B cell (primary cell): ENCODE data around the gene CDKAL1. TPM values are rescaled to one million over a fixed set of nuclear protein-coding genes. Genes with fewer than 3 reads are reported as not detected.

Source experiments
- ATAC-seq: fragments of 200-7000 bp; cut with Tn5 transposase; one replicate; pipeline ENCODE4 v1.10.0; 2021; ENCODE audit warnings: low read depth, mild to moderate bottlenecking, moderate number of reproducible peaks, moderate library complexity
- CTCF ChIA-PET: fragments of 350-600 bp; sonication (Branson Sonifier 250); formaldehyde crosslinking; loops from one replicate; lab custom pipeline; 2021; ENCODE audit warnings: antibody characterized with exemption, inconsistent platforms; lab: Charles Lee
- POLR2A ChIA-PET: fragments of 350-600 bp; sonication (Branson Sonifier 250); formaldehyde crosslinking; loops from one replicate; lab custom pipeline; 2021; ENCODE audit warnings: antibody characterized with exemption; lab: Charles Lee
- DNase-seq: peaks from one replicate; pipeline ENCODE4 v3.0.0; 2013
- H2AFZ ChIP-seq: 2 replicates; pipeline ENCODE4 v1.6.1; 2012; ENCODE audit warnings: mild to moderate bottlenecking, low read depth, low read length; ENCODE audit not compliant: insufficient read depth, poor library complexity, severe bottlenecking
- H3K27ac ChIP-seq, 2 donors: 1 replicate in 1 of 2; 2 replicates in 1 of 2; pipeline ENCODE4 v1.5.1; 2012 to 2013; ENCODE audit warnings: low read length in 2 of 2, mild to moderate bottlenecking in 2 of 2, moderate library complexity in 1 of 2
- H3K27me3 ChIP-seq, 4 experiments: fragments of 200-600 bp in 1 of 4; sonication (generic) in 1 of 4; replicated peaks in 1 of 4; 1 replicate in 2 of 4; 2 replicates in 2 of 4; pipeline versions ENCODE4 v1.6.1 to v1.7.0; 2013 to 2016; ENCODE audit warnings: low read length in 3 of 4, mild to moderate bottlenecking in 2 of 4, mixed read lengths in 1 of 4, moderate library complexity in 1 of 4; ENCODE audit not compliant: insufficient read depth in 4 of 4, control insufficient read depth in 3 of 4; ENCODE audit errors: control extremely low read depth in 1 of 4
- H3K36me3 ChIP-seq, 2 experiments: replicated peaks in 1 of 2; 1 replicate in 1 of 2; 2 replicates in 1 of 2; pipeline versions ENCODE4 v1.6.1 to v1.7.1; 2013; ENCODE audit warnings: low read length in 1 of 2; ENCODE audit not compliant: insufficient read depth in 2 of 2, control insufficient read depth in 1 of 2; ENCODE audit errors: control extremely low read depth in 1 of 2, extremely low read depth in 1 of 2
- H3K4me1 ChIP-seq, 2 donors: fragments of 200-600 bp in 1 of 2; sonication (generic) in 1 of 2; 1 replicate in 1 of 2; 2 replicates in 1 of 2; pipeline versions ENCODE4 v1.5.1 to v1.6.1; 2013 to 2017; ENCODE audit warnings: low read length in 2 of 2; ENCODE audit not compliant: control insufficient read depth in 2 of 2, insufficient read depth in 2 of 2
- H3K4me2 ChIP-seq: replicated peaks from 2 replicates; pipeline ENCODE3; 2012; ENCODE audit warnings: mild to moderate bottlenecking, low read depth, low read length; ENCODE audit not compliant: poor library complexity, severe bottlenecking
- H3K4me3 ChIP-seq, 5 experiments: fragments of 200-600 bp in 1 of 5; sonication (generic) in 1 of 5; 1 replicate in 3 of 5; 2 replicates in 2 of 5; pipeline versions ENCODE4 v1.5.1 to v1.7.0; 2011 to 2016; ENCODE audit warnings: low read length in 4 of 5, mild to moderate bottlenecking in 4 of 5, low read depth in 2 of 5, control low read depth in 1 of 5, moderate library complexity in 1 of 5; ENCODE audit not compliant: insufficient read depth in 1 of 5; ENCODE audit errors: control extremely low read depth in 1 of 5, extremely low read depth in 1 of 5
- H3K79me2 ChIP-seq: fragments of 200-600 bp; sonication (generic); one replicate; pipeline ENCODE4 v1.6.0; 2016; ENCODE audit warnings: low read length; ENCODE audit not compliant: control insufficient read depth, insufficient read depth
- H3K9ac ChIP-seq: fragments of 200-600 bp; sonication (generic); 2 replicates; pipeline ENCODE4 v1.6.1; 2017; ENCODE audit warnings: mild to moderate bottlenecking, low read length, moderate library complexity
- H3K9me3 ChIP-seq, 3 donors: one replicate each; pipeline versions ENCODE4 v1.6.1 to v1.7.1; 2013; ENCODE audit warnings: low read length in 2 of 3; ENCODE audit not compliant: control insufficient read depth in 2 of 3, insufficient read depth in 1 of 3; ENCODE audit errors: control extremely low read depth in 1 of 3
- H4K20me1 ChIP-seq: 2 replicates; pipeline ENCODE4 v1.6.0; 2012; ENCODE audit warnings: mild to moderate bottlenecking, low read length; ENCODE audit not compliant: insufficient read depth, control insufficient read depth, poor library complexity, severe bottlenecking
- H3K27ac Mint-ChIP-seq: one replicate; pipeline ENCODE4 v1.8.0; 2021; ENCODE audit warnings: mixed read lengths
- H3K27me3 Mint-ChIP-seq: one replicate; pipeline ENCODE4 v1.8.0; 2021; ENCODE audit warnings: mixed read lengths
- H3K4me1 Mint-ChIP-seq: one replicate; pipeline ENCODE4 v1.8.0; 2021; ENCODE audit warnings: mixed read lengths
- H3K4me3 Mint-ChIP-seq: one replicate; pipeline ENCODE4 v1.8.0; 2021; ENCODE audit warnings: mixed read lengths
- H3K9me3 Mint-ChIP-seq: one replicate; pipeline ENCODE4 v1.8.0; 2022; ENCODE audit warnings: mixed read lengths; ENCODE audit not compliant: insufficient read depth
- CTCF ChIP-seq: fragments of 200-600 bp; IDR thresholded peaks from one replicate; pipeline ENCODE4 v1.8.0; 2022; ENCODE audit warnings: antibody characterized with exemption, mild to moderate bottlenecking
- EZH2 ChIP-seq: IDR thresholded peaks from 2 replicates; pipeline ENCODE4 v1.6.1; 2012; ENCODE audit warnings: borderline replicate concordance, low read depth, mild to moderate bottlenecking, moderate library complexity, low read length; ENCODE audit not compliant: insufficient read depth, poor library complexity, severe bottlenecking
- WGBS: methylation state at CpG from one replicate; pipeline ENCODE4 v1.1.5; 2013; ENCODE audit warnings: missing lambda C conversion rate; ENCODE audit not compliant: insufficient coverage; 5-methylcytosine and 5-hydroxymethylcytosine counted together
- intact Hi-C: fragments of 100-400 bp; cut with micrococcal nuclease; formaldehyde crosslinking; loops from one replicate; pipeline ENCODE4 v1.10.0; 2022
- polyA plus RNA-seq: library from polyadenylated mRNA; depleted of rRNA; stranded (reverse); fragments of >200 nt; gene quantifications from 2 replicates; pipeline ENCODE4 v1.2.3, GENCODE V29; 2012
- total RNA-seq, 2 donors: library from RNA; stranded (reverse); fragments of 120-200 nt in 1 of 2; gene quantifications; 1 replicate in 1 of 2; 2 replicates in 1 of 2; pipeline versions ENCODE4 v1.2.3 to v1.2.4, GENCODE V29; 2013 to 2022

The CDKAL1 gene
- total and polyA plus RNA-seq, 2 donors (not counting 1 experiment from before 2014, with no cell fraction given): 6.1 to 33.3 TPM

- Histone ChIP-seq H3K27ac (no peak overlapping the region), H3K4me2 (no peak overlapping the region), H3K9me3 (peaks cover 0 to 6% (median 0%) of the 10 kb centered on the region in 3 donors), H4K20me1 (no peaks in the 10 kb centered on the region), H3K36me3 (peaks cover 1 to 7% of the 10 kb centered on the region in 2 experiments), H3K79me2 (no peaks in the 10 kb centered on the region), H3K27me3 (no peaks in the 10 kb centered on the region), H3K9ac (no peak overlapping the region), H2AFZ (no peak overlapping the region), H3K4me3 (no peak overlapping the region), H3K4me1 (peaks cover 5 to 9% of the 10 kb centered on the region in 2 donors)
- POLR2A ChIA-PET: no interaction called here
- DNase-seq: no peak
- Mint-ChIP-seq H3K4me1 (peaks cover 20% of the 10 kb centered on the region), H3K27ac (no peak overlapping the region), H3K27me3 (no peaks in the 10 kb centered on the region), H3K9me3 (peaks cover 7% of the 10 kb centered on the region), H3K4me3 (no peak overlapping the region)
- intact Hi-C loops: no loop called here
- WGBS: no CpG with 5 or more reads among the region's 3 CpGs
- CTCF ChIA-PET: no interaction called here
- TF ChIP-seq CTCF (no peak), EZH2 (no peak)
- no peak for ATAC-seq
Measured at GRCh38 chr6:20997770-20998147, 463.5 kb downstream of the CDKAL1 start.

- POLR2A ChIA-PET: no interaction called here
- no peak for TF ChIP-seq EZH2
- TF ChIP-seq CTCF: no peak
- CTCF ChIA-PET: interaction anchor here (0.6 kb wide), 1 partner anchor 43 kb away, joined by 5 read pairs; no protein-coding TSS in a partner anchor
- Histone ChIP-seq H3K27me3 (no peaks in the 10 kb centered on the region), H2AFZ (no peak overlapping the region), H3K4me1 (peaks cover 11 to 14% of the 10 kb centered on the region in 2 donors), H3K4me3 (no peak overlapping the region), H3K9ac (no peak overlapping the region), H4K20me1 (no peaks in the 10 kb centered on the region), H3K36me3 (peaks cover 1 to 7% of the 10 kb centered on the region in 2 experiments), H3K79me2 (no peaks in the 10 kb centered on the region), H3K9me3 (peaks cover 0 to 4% (median 0%) of the 10 kb centered on the region in 3 donors), H3K4me2 (no peak overlapping the region), H3K27ac (no peak overlapping the region)
- DNase-seq (no peak), ATAC-seq (no peak)
- H3K4me3 Mint-ChIP-seq: no peak overlapping the region
- peaks cover 5% of the 10 kb centered on the region for H3K9me3 Mint-ChIP-seq
- WGBS: 63% methylated on average over 5 of the region's 6 CpGs
- no peaks in the 10 kb centered on the region for H3K27me3 Mint-ChIP-seq
- H3K27ac Mint-ChIP-seq: no peak overlapping the region
- intact Hi-C loops: no loop called here
- H3K4me1 Mint-ChIP-seq: peaks cover 25% of the 10 kb centered on the region
Measured at GRCh38 chr6:20998748-20999448, 464.6 kb downstream of the CDKAL1 start.
